ENCODE measurements around the gene MT1G.
"Not testable (repeated sequence)": the region's sequence is repeated elsewhere in the genome, so short reads cannot be mapped to it uniquely, and the experiment has no call there.

The MT1G gene

GRCh38 chr16:56667581-56668571 lies at the start of gene MT1G:
Gene MT1G, minus strand, starts transcription at chr16:56668065. Its CDS starts 72 bp downstream, at chr16:56667993.
- Histone ChIP-seq H3K27me3 (ENCODE audit: control insufficient read depth in 1 of 2, insufficient read depth in 2 of 2, low read length in 2 of 2) (peaks cover 50 to 52% of the 10 kb centered on the region in 2 donors), H3K4me3 (ENCODE audit: low read length in 2 of 2) (peak within 1 kb of the TSS in 1 of 2 donors; percentile 47), H3K27ac (ENCODE audit: low read length) (no peak within 1 kb of the TSS), H3K9me3 (ENCODE audit: control insufficient read depth in 2 of 2, low read length in 2 of 2) (no peaks in the 10 kb centered on the region), H3K36me3 (ENCODE audit: control insufficient read depth in 2 of 2, insufficient read depth in 2 of 2, low read length in 2 of 2) (no peaks in the 10 kb centered on the region), H3K4me1 (ENCODE audit: control insufficient read depth, insufficient read depth, low read length) (peaks cover 14% of the 10 kb centered on the region), H3K9ac (ENCODE audit: low read length in 2 of 2) (no peak within 1 kb of the TSS)

DNA sequence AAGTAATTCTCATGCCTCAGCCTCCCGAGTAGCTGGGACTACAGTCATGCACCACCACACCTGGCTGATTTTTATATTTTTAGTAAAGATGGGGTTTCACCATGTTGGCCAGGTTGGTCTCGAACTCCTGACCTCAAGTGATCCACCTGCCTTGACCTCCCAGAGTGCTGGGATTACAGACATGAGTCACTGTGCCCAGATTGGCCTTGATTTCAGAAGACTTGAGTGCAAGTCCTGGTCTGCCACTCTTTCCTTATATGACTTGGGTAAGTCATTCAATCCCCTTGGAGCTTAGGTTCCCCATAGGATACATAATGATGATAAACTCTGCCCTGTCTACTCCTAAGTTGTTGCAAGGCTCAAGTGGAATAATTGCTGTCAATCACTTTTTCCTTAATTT lies 49.7 kb upstream of the MT1G start:
- not testable (repeated sequence) for H3K36me3 ChIP-seq (ENCODE audit: control insufficient read depth in 2 of 2, insufficient read depth in 2 of 2, low read length in 2 of 2); H3K9me3 ChIP-seq (ENCODE audit: control insufficient read depth in 2 of 2, low read length in 2 of 2); H3K27me3 ChIP-seq (ENCODE audit: control insufficient read depth in 1 of 2, insufficient read depth in 2 of 2, low read length in 2 of 2); H3K9ac ChIP-seq (ENCODE audit: low read length in 2 of 2); H3K4me1 ChIP-seq (ENCODE audit: control insufficient read depth, insufficient read depth, low read length); H3K4me3 ChIP-seq (ENCODE audit: low read length in 2 of 2); H3K27ac ChIP-seq (ENCODE audit: low read length)

DNA sequence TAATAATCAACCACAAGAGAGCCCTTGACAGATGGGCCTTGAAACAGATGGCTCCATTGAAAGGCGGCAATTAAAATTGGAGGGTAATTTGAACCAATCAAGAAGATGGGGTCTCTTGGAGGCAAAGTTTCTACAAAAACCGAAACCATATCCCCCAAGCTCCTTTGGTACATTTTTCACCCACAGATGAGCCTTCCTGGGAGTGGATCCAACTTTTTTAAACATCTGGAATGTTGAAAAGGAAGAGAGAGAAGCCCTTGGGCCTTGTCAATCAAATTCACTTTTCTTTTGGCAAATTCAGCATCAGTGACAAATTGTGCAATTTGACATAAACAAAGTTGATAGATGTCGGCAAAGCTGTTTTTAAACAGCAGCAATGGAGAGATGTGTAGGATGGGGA lies 48.9 kb upstream of the MT1G start:
- no peak overlapping the region for H3K27ac ChIP-seq (ENCODE audit: low read length)
- no peaks in the 10 kb centered on the region for H3K4me1 ChIP-seq (ENCODE audit: control insufficient read depth, insufficient read depth, low read length)
- no peak overlapping the region for H3K9ac ChIP-seq (ENCODE audit: low read length in 2 of 2)
- no peak overlapping the region for H3K4me3 ChIP-seq (ENCODE audit: low read length in 2 of 2)
- H3K9me3 ChIP-seq (ENCODE audit: control insufficient read depth in 2 of 2, low read length in 2 of 2): no peaks in the 10 kb centered on the region
- no peaks in the 10 kb centered on the region for H3K36me3 ChIP-seq (ENCODE audit: control insufficient read depth in 2 of 2, insufficient read depth in 2 of 2, low read length in 2 of 2)
- no peaks in the 10 kb centered on the region for H3K27me3 ChIP-seq (ENCODE audit: control insufficient read depth in 1 of 2, insufficient read depth in 2 of 2, low read length in 2 of 2)

- Histone ChIP-seq H3K4me1 (ENCODE audit: control insufficient read depth, insufficient read depth, low read length) (no peaks in the 10 kb centered on the region), H3K27ac (ENCODE audit: low read length) (no peak overlapping the region), H3K27me3 (ENCODE audit: control insufficient read depth in 1 of 2, insufficient read depth in 2 of 2, low read length in 2 of 2) (no peaks in the 10 kb centered on the region), H3K9ac (ENCODE audit: low read length in 2 of 2) (no peak overlapping the region), H3K9me3 (ENCODE audit: control insufficient read depth in 2 of 2, low read length in 2 of 2) (no peaks in the 10 kb centered on the region), H3K36me3 (ENCODE audit: control insufficient read depth in 2 of 2, insufficient read depth in 2 of 2, low read length in 2 of 2) (no peaks in the 10 kb centered on the region), H3K4me3 (ENCODE audit: low read length in 2 of 2) (no peak overlapping the region)
Observed at GRCh38 chr16:56715126-56715525, 47.3 kb upstream of the MT1G start.

DNA sequence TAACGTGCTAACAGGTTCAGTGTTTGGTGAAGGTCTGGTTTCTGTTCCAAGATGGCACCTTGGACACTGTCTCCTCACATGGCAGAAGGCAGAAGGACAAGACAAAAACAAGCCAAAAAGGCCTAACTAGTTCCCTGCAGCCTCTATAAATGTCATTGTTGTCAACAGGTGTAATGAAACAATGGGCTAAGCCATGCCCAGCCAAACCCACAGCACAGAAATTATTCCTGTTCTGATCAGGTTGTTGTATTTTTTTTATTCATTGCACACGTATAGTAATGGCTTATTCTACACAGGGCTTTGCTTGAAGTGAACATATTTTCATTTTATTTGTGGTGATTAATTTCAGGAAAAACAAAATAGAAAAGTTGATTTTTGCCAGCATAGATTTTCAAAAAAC lies 45.9 kb upstream of the MT1G start:
- H3K9me3 ChIP-seq (ENCODE audit: control insufficient read depth in 2 of 2, low read length in 2 of 2): no peaks in the 10 kb centered on the region
- no peaks in the 10 kb centered on the region for H3K36me3 ChIP-seq (ENCODE audit: control insufficient read depth in 2 of 2, insufficient read depth in 2 of 2, low read length in 2 of 2)
- no peak overlapping the region for H3K9ac ChIP-seq (ENCODE audit: low read length in 2 of 2)
- no peak overlapping the region for H3K27ac ChIP-seq (ENCODE audit: low read length)
- no peak overlapping the region for H3K4me3 ChIP-seq (ENCODE audit: low read length in 2 of 2)
- H3K4me1 ChIP-seq (ENCODE audit: control insufficient read depth, insufficient read depth, low read length): no peaks in the 10 kb centered on the region
- H3K27me3 ChIP-seq (ENCODE audit: control insufficient read depth in 1 of 2, insufficient read depth in 2 of 2, low read length in 2 of 2): no peaks in the 10 kb centered on the region

DNA sequence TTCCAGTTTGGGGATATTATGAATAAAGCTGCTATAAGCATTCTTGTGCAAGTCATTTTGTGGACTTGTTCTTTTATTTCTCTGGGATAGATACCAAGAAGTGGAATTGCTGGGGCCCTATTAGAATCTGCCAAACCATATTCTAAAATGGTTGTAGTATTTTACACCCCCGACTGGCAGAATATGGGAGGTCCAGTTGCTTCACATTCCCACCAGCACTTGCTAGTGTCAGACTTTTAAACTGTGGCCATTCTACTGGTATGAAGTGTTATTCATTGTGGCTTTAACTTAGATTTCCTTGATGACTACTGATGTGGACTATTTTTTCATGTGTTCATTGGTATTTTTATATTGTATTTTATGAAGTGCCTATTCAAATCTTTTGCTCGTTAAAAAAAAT lies 44.0 kb upstream of the MT1G start:
- Histone ChIP-seq H3K9me3 (ENCODE audit: control insufficient read depth in 2 of 2, low read length in 2 of 2) (no peaks in the 10 kb centered on the region), H3K27ac (ENCODE audit: low read length) (no peak overlapping the region), H3K4me3 (ENCODE audit: low read length in 2 of 2) (no peak overlapping the region), H3K4me1 (ENCODE audit: control insufficient read depth, insufficient read depth, low read length) (no peaks in the 10 kb centered on the region), H3K9ac (ENCODE audit: low read length in 2 of 2) (no peak overlapping the region), H3K27me3 (ENCODE audit: control insufficient read depth in 1 of 2, insufficient read depth in 2 of 2, low read length in 2 of 2) (no peaks in the 10 kb centered on the region), H3K36me3 (ENCODE audit: control insufficient read depth in 2 of 2, insufficient read depth in 2 of 2, low read length in 2 of 2) (no peaks in the 10 kb centered on the region)

- H3K4me3 ChIP-seq (ENCODE audit: low read length in 2 of 2): no peak overlapping the region
- H3K4me1 ChIP-seq (ENCODE audit: control insufficient read depth, insufficient read depth, low read length): no peaks in the 10 kb centered on the region
- no peaks in the 10 kb centered on the region for H3K9me3 ChIP-seq (ENCODE audit: control insufficient read depth in 2 of 2, low read length in 2 of 2)
- H3K9ac ChIP-seq (ENCODE audit: low read length in 2 of 2): no peak overlapping the region
- H3K36me3 ChIP-seq (ENCODE audit: control insufficient read depth in 2 of 2, insufficient read depth in 2 of 2, low read length in 2 of 2): no peaks in the 10 kb centered on the region
- no peak overlapping the region for H3K27ac ChIP-seq (ENCODE audit: low read length)
- H3K27me3 ChIP-seq (ENCODE audit: control insufficient read depth in 1 of 2, insufficient read depth in 2 of 2, low read length in 2 of 2): no peaks in the 10 kb centered on the region
Observed at GRCh38 chr16:56710181-56710737, 42.4 kb upstream of the MT1G start.

GRCh38 chr16:56709443-56710040 lies 41.7 kb upstream of the MT1G start:
- Histone ChIP-seq H3K4me3 (ENCODE audit: low read length in 2 of 2) (no peak overlapping the region), H3K4me1 (ENCODE audit: control insufficient read depth, insufficient read depth, low read length) (no peaks in the 10 kb centered on the region), H3K9ac (ENCODE audit: low read length in 2 of 2) (no peak overlapping the region), H3K36me3 (ENCODE audit: control insufficient read depth in 2 of 2, insufficient read depth in 2 of 2, low read length in 2 of 2) (no peaks in the 10 kb centered on the region), H3K27ac (ENCODE audit: low read length) (no peak overlapping the region), H3K27me3 (ENCODE audit: control insufficient read depth in 1 of 2, insufficient read depth in 2 of 2, low read length in 2 of 2) (no peaks in the 10 kb centered on the region), H3K9me3 (ENCODE audit: control insufficient read depth in 2 of 2, low read length in 2 of 2) (no peaks in the 10 kb centered on the region)

- no peaks in the 10 kb centered on the region for H3K4me1 ChIP-seq (ENCODE audit: control insufficient read depth, insufficient read depth, low read length)
- no peaks in the 10 kb centered on the region for H3K27me3 ChIP-seq (ENCODE audit: control insufficient read depth in 1 of 2, insufficient read depth in 2 of 2, low read length in 2 of 2)
- no peak overlapping the region for H3K4me3 ChIP-seq (ENCODE audit: low read length in 2 of 2)
- H3K27ac ChIP-seq (ENCODE audit: low read length): no peak overlapping the region
- no peaks in the 10 kb centered on the region for H3K36me3 ChIP-seq (ENCODE audit: control insufficient read depth in 2 of 2, insufficient read depth in 2 of 2, low read length in 2 of 2)
- no peak overlapping the region for H3K9ac ChIP-seq (ENCODE audit: low read length in 2 of 2)
- H3K9me3 ChIP-seq (ENCODE audit: control insufficient read depth in 2 of 2, low read length in 2 of 2): no peaks in the 10 kb centered on the region
Observed at GRCh38 chr16:56708525-56709442, 40.9 kb upstream of the MT1G start.

- no peak overlapping the region for H3K9ac ChIP-seq (ENCODE audit: low read length in 2 of 2)
- no peak overlapping the region for H3K4me3 ChIP-seq (ENCODE audit: low read length in 2 of 2)
- H3K9me3 ChIP-seq (ENCODE audit: control insufficient read depth in 2 of 2, low read length in 2 of 2): no peaks in the 10 kb centered on the region
- H3K4me1 ChIP-seq (ENCODE audit: control insufficient read depth, insufficient read depth, low read length): peaks cover 2% of the 10 kb centered on the region
- H3K27ac ChIP-seq (ENCODE audit: low read length): no peak overlapping the region
- no peaks in the 10 kb centered on the region for H3K36me3 ChIP-seq (ENCODE audit: control insufficient read depth in 2 of 2, insufficient read depth in 2 of 2, low read length in 2 of 2)
- no peaks in the 10 kb centered on the region for H3K27me3 ChIP-seq (ENCODE audit: control insufficient read depth in 1 of 2, insufficient read depth in 2 of 2, low read length in 2 of 2)
Observed at GRCh38 chr16:56702836-56703235, 35.0 kb upstream of the MT1G start.

All from stomach smooth muscle (tissue), 2 donors.